ENCODE results near the gene GABRB3.

GABRB3 gene

DNA sequence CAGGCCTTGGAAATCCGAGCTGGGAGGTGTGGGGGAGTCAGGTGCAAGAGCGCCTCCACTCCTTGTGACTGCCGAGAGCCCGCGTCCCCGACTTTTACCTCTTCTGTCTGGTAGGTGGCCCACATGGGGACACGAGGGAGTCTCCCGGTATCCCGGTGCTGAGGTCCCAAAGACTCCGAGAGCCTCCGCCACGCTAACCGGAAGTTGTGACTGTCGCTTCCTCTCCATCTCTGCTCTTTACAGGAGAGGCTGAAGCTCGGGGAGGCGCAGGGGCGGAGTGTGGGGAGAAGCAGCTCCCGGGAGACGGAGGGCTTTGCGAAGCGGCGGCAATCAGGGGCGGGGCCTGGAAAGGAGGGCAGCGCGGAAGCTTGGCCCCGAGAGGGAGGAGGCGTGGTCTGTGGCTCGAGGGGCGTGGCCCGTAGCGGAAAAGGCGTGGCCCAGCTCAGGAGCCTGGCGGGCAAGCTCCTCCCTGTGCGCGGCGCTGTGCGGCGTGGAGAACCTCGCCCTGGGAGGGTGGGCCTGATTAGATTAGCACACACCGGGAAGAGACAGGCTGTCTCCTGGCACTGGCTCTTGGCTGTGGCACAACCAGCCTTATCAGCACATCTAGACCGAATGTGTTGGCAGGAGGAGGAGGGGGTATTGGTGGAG lies 143.9 kb downstream of the GABRB3 start:
- peak; percentile 6 for DNase-seq (ENCODE audit: low spot score)

DNA sequence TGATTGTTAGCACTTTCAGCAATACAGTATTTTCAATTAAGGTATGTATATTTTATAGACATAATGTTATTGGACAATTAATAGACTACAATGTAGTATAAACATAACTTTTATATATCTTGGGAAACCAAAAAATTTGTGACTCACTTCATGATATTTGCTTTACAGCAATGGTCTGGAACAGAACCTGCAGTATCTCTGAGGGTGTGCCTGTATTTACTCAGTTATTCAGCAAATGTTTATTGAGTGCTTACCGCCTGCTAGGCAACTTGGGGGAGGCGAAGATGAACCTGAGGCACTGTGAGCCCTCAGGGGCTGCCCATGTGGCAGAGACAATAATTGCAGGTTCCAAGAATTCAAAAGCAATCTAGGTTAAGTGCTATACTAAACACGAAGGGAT lies 144.8 kb downstream of the GABRB3 start:
- DNase-seq (ENCODE audit: low spot score): peak; percentile 0

DNA sequence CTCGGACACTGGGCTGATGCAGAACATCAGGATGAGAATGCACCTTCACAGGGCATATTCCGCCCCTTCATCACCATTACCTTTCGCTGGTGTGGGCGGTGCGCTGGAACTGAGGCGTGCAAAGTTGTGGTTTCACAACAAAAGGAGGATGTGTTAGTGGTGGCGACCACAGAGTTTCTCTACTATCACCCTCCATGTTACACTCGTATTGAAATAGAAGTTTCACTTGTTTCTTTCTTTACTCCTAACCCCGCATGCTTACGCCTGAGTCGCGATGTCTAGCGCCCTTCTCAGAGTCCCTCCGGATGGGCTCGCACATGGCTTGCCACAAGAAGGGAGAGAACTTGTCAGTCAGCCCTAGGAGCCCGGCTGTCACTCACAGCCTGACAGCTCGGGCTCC lies 148.7 kb downstream of the GABRB3 start:
- no peak for DNase-seq (ENCODE audit: low spot score)

DNA sequence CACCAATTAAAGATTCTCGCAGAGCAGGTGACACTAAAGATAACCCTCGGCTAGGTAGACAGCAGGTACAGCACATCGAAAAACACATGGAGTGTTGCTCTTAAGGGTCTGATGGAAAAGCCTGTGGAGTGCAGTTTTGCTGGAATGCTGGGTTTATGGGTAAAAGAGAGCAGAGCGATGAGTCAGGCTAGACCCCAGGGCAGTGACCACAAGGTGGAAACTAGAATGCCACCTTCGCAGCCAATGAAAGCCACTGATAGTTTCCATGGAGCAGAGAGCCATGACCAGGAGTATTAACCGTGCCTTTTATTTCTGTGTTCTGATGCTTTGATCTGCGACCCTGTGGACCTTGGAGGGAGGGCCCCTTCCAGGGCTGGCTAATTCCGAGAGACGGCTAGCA lies 149.8 kb downstream of the GABRB3 start:
- no peak for DNase-seq (ENCODE audit: low spot score)

DNA sequence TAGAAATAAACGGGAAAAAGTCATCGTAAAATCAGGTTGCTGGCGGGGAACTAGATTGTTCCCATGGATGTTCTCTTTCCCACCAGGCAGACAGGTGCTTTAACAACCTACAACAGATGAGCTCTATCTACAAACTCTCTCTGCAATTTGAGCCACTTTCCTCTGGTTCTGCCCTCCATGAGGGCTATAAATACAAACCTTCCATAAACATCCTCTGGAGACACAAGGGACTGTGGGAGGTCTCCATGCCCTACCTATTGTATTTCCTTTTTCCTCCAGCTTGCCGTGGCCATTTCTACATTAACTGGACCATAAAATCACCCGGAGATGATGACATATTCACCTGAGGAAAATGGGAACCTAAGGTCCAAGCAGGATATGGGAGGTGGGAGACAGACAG lies 151.1 kb downstream of the GABRB3 start:
- no peak for DNase-seq (ENCODE audit: low spot score)

DNA sequence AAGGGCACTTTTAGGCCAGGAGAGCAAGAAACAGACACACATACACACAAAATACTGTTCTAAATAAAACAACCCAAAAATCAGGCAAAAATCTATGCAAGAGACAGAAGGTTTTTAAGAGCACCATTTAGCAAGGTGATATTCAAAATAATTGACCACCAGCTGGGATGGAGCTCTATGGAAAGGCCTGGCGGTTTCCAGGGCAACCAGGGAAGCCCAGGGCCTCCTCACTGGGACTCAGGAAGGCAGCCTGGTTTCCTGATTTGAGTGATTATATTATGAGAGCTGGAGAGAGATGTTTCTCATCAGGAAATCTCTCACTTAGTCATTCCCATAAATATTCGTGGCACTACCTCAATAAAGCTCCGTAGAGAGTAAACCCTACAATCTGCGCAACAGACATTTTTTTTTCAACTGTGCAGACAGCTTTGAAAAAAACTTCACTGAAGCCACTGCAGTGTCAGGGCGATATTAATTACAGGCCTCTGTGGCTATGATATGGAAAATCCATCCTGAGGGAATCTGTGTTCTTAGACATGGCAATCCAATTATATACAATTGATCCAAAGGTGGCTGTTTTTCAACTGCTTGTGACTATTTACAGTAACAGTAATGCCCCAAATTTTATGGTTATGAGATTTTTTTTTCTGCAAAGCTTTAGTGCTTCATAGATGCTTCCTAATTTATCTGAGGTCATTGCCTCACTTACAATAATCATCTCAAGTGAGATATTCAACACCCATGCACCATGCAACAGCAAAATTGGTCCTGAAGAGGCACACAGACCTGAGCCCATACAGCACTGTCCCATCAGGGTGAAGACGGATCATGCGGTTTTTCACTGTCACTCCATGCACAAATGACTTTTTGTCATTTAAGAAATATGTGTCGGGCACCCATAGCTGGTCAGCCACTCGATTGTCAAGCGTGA lies 152.1 kb downstream of the GABRB3 start:
- DNase-seq (ENCODE audit: low spot score): no peak

DNA sequence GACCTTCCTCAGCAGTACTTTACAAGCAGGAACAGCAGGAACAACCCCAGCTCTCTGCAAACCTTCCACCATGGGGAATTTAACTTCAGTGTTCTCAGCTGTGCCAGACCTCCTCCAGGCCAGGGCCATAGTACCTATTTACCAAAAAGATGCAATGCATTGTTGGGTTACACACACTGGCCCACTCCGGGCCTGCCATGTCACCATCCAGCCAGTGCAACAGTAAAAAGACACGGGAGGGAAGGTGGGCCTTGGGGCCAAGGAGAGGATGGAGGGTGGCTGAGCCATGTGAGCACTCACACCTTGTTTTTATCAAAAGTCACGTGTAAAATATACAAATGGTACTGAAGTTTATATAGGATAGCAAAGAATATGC lies 157.0 kb downstream of the GABRB3 start:
- DNase-seq (ENCODE audit: low spot score): no peak

DNA sequence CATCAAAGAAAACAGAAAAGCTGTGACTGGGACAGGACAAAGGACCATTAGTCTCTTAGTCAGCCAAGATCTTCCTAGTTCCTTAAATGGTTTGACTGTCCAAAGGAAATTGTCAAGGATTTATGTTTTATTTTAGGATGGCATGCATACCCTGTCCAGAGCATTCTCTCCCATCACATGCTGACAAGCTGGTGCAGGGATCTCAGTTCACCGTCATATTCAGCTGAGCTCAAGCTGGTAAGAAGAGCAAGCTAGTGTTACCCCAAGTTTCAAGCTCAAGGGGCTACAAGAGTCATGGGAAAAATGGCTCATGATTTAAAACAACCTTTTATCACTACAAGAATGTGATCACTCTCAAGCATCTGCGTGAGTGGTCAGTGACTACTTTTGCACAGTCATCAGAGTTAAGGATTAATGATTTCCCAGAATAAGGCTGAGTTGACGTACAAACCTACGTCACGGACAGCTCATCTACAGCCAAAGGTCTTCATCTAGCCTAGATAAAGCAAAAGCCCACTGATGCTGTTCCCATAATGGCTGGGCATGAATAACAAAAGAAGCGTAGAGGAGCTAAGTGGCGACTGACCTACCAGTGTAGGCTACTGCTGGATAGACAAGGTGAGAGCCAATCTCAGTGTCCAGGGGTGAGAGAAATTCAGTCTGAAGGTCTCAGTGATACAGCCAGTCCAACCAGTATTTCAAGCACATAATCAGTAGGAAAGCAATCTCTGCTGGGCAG lies 157.5 kb downstream of the GABRB3 start:
- no peak for DNase-seq (ENCODE audit: low spot score)

DNA sequence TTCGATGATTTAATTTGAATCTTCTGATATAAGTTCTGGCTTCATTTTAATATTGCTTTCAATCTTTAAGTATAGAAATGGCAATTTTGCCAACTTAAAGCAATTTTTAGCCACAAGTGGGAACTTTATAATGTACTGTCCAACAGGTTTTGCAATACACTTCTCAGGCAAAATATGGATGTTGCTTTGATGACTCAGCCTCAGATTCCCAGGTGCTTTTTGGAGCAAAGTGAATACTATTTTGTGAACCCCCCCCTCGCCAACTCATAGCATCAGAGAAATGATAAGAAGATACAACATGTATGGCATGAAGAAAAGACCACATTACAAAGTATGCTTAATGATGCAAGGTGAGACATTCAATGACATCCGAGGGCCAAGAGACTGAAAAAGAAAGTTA lies 158.1 kb downstream of the GABRB3 start:
- DNase-seq (ENCODE audit: low spot score): no peak

DNA sequence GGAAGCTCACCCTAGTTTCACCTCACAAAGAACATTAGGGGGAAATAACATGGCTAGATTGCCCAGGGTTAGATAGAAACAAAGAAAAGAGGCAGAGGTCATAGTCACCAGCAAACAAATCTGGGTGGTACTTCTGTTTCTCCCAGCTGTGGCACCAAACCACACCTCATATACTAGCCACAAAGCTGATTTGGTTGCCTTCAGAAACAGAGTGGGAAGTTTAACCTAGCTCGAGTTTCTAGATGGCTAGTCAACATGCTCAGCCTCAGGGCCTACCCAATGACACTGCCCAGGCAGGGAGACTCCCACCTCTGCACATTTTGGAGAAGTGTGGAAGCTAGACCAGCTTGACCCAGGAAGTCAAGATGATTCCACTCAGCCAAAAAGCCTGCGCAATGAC lies 174.2 kb downstream of the GABRB3 start:
- no peak for DNase-seq (ENCODE audit: low spot score)

DNA sequence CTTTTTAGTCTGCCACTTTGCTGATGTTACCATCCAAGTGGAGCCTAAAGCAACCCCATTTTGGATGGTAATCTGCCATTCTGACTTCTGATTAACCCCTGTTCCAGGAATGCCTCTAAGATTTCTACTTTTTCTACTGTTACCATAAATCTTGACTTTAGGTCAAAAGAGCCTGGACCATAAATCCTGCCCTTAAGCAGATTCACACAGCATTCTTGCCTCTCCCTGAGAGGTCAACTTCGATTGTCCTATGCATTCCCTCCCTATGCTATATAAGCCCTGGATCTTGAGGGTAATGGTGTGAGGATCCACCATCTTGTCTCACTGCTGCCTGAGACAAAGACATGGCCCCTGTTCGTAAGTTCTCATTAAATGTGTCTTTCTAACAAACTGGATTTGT lies 177.3 kb downstream of the GABRB3 start:
- DNase-seq (ENCODE audit: low spot score): no peak

DNA sequence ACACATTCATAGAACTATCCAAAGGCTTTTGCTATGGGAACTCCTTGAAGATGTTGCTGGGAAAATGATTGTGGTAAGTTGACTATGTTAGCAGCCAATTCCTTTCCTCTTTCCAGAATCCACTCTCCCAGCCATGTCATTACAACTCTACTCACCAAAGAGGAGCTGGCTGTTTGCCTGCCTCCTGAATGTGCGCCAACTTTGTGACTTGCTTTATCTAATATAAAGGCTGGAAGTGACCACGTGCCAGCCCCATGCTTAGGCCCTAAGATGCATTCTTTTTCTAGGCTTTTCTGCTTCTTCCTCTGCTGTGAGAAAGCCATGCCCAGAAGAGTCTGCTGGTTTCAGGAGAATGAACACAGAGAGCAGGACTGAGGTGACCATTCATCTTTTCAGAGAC lies 182.2 kb downstream of the GABRB3 start:
- DNase-seq (ENCODE audit: low spot score): no peak

DNA sequence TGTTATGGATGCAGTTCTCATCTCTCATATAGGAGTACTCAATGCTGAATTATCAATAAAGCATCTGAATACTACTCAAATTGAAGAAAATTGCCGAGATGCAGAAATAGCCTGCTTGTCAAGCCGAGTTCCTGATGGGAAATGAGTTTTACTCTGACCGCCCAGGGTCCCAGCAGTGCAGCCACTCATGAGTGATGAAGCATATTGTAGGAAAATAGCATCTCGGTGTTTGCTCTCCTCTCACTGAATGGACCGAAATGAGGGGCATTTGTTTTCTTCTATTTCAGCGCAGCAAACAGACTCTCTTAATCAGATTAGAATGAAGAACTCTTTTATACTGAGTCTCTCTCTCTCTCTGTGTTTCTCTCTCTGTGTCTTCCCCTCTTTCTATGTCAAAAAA lies 190.0 kb downstream of the GABRB3 start:
- DNase-seq (ENCODE audit: low spot score): no peak

DNA sequence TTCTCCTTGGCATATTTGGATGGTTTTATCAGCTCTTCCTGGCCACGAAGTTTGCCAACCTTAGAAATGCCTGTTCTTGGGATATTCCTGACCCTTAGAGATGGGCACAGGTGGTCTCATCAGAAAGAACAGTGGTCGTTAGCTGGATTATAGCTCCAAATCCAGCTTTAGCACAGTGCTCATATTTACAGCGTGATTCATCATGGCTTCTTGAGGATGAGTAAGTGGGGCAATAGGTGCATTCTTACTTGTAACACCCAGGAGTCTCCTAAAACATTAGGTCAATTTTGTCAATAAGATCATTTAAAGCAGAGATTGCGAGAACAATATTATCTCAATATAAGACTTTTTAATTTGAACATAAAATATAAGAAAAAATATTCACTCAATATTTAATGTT lies 191.9 kb downstream of the GABRB3 start:
- DNase-seq (ENCODE audit: low spot score): no peak

DNA sequence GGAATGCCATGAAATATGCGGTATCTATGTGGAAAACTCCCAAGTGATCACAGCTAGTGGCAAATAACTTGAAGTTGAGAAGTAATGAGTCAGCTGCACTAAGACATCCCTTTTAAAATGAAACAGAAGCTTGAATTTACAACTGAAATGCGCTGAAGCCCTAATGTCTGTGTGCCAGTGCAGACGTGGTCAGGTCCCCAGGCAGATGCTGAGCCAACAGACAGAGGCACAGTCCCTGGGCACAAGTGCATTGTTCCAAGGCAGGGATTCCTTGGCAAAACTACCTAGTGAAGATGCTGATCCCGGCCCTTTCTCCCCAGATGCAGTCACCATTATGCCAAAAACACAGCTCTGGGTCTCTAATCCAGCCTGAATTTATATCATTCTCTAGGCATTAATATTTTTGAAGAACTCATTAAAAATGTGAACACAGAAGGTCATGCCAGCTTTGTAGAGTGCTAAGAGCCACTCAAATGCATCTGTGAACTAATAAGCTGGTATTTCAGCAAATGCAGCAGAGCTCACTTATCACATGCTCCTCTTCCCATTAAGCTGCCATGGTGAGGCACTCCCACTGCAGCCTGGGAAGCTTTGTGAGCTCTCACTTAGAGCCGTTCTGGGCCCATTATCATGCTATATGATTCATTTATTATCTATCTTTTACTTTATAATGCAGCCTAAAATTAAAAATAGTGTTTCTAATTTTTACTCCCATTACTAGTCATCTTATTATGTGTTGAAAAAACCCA lies 200.1 kb downstream of the GABRB3 start:
- no peak for DNase-seq (ENCODE audit: low spot score)

DNA sequence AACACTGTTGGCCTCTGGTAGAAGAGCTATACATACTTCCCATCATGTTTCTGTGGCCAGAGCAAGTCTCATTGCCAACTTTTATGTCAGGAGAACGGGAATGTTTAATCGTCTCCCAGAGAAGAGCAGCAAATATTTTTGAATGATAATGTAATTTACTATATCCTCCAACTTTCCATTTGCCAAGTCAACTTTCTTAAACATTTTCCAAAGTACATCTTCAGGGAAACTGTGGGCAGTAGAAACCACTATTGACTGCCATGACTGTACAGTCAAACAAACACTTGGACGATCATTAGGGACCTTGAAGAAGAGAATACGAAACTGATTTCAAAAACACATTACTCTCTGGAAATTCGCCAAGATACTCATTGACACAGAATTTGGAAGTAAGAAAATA lies 201.5 kb downstream of the GABRB3 start:
- no peak for DNase-seq (ENCODE audit: low spot score)

DNA sequence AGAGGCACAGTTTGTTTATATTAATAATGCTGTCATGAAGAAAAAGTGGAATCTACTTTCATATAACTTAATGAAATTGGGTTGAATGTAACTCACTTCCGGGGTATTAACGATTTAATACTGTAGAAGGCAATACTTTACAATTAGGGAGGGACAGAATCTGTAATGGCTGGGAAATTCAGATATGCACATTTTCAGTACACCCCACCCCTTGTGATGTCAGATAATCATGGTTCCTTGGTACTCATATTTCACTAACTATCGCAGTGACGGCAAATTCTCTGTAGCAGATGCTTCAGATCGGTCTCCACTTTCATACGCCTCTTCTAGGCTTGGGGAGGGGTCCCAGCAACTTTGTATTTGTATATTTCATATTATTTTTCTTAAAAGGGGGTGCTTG lies 207.3 kb downstream of the GABRB3 start:
- DNase-seq (ENCODE audit: low spot score): no peak

DNA sequence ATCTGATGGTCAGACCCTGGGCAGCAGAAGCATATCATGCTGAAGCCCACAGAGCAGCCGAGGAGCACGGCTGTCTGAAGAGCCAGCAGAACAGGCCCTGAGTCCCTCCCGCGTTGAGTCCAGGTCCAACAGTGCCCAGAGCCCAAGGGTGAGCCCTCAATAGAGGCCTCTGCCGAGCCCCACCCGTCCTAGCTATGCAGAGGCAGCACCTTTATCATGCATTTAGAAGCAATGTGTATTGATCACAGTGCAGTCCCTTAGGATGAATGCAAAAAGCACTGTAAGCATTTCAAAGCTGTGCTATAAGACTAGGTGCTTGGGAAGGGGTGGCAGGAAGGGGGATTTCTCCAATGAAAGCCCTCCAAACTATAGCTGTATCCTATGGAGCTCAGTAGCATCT lies 208.5 kb downstream of the GABRB3 start:
- DNase-seq (ENCODE audit: low spot score): no peak

DNA sequence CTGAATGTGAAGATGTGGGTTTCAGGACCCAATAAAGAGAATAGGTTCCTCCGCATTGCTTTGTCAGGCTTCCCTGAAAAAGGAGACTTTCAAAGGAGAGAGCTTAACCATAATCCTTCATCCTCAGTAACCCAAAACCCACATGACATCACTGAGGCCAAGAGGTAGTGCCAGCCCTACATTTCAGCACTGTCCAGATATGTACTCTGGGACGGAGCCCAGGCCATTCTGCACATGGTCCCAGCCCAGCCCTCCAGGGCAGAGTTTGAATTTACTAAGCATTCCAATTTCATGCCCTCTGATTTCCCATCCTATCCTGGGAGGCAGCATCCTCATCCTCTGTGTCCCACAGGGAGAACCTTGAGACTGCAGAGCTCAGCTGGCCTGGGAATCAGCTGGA lies 210.5 kb downstream of the GABRB3 start:
- DNase-seq (ENCODE audit: low spot score): no peak

DNA sequence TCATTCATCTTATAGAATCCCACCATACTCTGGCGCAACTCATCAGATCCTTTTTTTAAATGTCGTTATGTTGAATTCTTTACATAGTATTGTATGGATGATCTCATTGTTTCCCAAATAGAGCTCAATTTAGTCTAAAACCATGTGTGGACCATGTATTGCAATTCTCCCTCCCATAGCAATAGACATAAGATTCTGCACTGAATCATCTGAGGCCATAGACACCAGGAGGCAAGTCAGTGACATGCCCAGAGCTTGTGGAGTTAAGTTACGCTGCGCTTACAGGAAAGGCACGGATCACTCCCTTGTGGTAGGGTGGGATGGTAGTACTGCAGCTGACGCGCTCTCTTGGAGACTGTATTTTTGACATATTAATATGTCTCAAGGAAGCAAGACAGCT lies 211.0 kb downstream of the GABRB3 start:
- no peak for DNase-seq (ENCODE audit: low spot score)

DNA sequence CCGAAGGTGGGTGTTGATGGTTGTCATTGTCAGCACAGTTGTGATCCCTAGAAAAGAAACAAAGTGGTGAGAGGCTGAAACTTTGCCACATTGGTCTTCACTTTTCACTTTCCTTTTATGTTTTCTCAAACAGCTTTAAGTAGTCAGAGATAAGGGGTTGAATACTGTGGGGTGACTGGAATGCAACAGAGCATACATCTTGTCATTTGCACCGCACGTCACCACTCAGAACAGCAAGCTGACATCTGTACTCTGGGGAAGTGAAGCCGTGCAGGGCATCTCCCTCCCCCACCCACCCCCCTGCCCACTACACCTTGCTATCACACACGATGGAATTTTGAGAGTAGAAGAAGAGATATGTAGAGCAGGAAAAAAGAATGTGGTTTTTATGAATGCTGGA lies 211.7 kb downstream of the GABRB3 start:
- DNase-seq (ENCODE audit: low spot score): no peak

DNA sequence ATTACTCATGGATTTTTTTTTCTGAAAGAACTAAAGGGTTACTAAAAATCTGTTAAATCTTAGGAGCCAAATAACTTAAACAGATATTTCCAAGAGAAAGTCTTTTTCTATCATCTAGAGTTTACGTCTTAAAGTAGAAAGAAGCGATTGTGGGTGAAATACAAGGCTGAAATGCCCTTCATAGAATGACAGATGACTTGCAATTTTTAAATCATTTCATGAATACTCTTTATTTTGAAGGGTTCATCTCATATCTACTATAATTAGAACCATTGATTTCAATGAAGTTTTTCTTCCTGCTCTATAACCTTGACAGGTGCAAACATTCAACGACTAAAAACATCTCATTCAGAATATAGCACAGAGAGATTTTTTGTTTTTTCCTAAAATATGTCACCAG lies 217.0 kb downstream of the GABRB3 start:
- DNase-seq (ENCODE audit: low spot score): no peak

All from CD4-positive, alpha-beta T cell treated with Interleukin-2 at 100 ng/mL for 4 hours (primary cell).